ENCODE data around the gene CDC123. TPM values are rescaled to one million over a fixed set of nuclear protein-coding genes. Genes with fewer than 3 reads are reported as not detected.
"Not testable (repeated sequence)": the region's sequence is repeated elsewhere in the genome, so short reads cannot be mapped to it uniquely, and the experiment has no call there.

CDC123 gene
- total and polyA plus RNA-seq, 2 experiments from 2014 or later, result 53.0 to 147 TPM

DNA sequence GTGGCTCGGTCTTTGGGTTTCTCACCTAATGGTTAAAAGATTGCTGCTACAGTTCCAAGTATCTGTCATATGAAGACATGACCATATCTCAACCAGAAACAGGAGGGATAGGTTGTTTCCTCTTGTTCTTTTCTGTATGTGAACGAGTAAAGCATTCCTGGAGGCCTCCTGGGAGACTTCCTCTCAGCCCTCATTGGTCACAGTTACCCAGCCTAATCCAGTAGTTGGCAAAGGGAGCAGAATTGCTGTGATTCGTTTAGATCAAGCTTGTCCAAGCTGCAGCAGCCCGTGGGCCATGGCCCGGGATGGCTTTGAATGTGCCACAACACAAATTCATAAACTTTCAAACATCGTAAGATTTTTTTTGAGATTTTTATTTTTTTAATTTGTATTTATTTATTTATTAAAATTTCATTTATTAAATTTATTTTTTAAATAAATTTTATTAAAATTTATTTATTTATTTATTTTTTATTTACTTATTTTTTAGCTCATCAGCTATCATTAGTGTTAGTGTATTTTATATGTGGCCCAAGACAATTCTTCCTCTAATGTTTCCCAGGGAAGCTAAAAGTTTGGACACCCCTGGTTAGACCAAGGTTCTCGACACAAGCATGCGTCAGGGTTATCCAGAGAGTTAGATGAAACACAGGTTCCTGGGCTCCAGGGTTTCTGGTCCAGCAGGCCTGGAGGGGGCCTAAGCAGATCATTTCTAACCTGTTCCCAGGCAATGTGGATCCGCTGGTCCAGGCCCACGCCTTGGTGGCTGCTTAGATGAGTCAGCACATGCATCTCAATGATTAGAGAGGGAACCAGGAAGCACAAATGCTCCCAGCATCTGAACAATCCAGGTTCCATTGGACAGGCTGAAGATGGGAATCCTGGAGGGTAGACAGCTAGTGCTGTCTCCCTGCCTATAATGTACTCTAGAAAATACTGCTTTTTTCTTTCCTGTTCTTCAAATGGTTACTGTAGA is 25.6 kb downstream of the CDC123 start:
- H3K4me3 ChIP-seq, result no peak overlapping the region
- peaks cover 11% of the 10 kb centered on the region for H3K36me3 ChIP-seq
- H3K27me3 ChIP-seq, result no peaks in the 10 kb centered on the region
- peaks cover under 1% of the 10 kb centered on the region for H3K4me1 ChIP-seq (ENCODE audit: low read depth)
- H3K27ac ChIP-seq, result no peak overlapping the region
- H3K9me3 ChIP-seq (ENCODE audit: low read depth), result no peaks in the 10 kb centered on the region
- peak in 1 of 2 donors; percentile 21 for DNase-seq (ENCODE audit: low read depth in 1 of 2, low spot score in 1 of 2)
- TF ChIP-seq, protein P1, sequence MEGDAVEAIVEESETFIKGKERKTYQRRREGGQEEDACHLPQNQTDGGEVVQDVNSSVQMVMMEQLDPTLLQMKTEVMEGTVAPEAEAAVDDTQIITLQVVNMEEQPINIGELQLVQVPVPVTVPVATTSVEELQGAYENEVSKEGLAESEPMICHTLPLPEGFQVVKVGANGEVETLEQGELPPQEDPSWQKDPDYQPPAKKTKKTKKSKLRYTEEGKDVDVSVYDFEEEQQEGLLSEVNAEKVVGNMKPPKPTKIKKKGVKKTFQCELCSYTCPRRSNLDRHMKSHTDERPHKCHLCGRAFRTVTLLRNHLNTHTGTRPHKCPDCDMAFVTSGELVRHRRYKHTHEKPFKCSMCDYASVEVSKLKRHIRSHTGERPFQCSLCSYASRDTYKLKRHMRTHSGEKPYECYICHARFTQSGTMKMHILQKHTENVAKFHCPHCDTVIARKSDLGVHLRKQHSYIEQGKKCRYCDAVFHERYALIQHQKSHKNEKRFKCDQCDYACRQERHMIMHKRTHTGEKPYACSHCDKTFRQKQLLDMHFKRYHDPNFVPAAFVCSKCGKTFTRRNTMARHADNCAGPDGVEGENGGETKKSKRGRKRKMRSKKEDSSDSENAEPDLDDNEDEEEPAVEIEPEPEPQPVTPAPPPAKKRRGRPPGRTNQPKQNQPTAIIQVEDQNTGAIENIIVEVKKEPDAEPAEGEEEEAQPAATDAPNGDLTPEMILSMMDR (IDR thresholded peaks at IDR 0.05; ENCODE audit: low read depth, low read length), result no peak

DNA sequence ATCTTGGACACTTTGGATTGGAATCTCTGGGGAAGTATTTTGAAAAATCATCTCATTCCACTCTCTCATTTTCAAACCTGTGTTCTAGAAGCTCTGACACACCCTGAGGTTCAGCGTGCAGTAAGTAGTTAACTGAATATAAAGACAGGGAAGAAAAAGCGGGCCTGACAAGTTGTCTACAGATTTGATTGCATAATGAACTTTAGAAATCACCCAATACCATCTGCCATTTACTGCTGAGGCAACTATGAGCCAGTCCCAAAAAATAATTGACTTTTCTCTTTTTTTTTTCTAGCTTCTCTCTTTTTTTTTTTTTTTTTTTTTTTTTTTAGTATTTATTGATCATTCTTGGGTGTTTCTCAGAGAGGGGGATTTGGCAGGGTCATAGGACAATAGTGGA is 29.5 kb downstream of the CDC123 start:
- TF ChIP-seq, protein P1 (IDR thresholded peaks at IDR 0.05; ENCODE audit: low read depth, low read length), result no peak
- Histone ChIP-seq H3K4me3 (no peak overlapping the region), H3K27ac (no peak overlapping the region), H3K9me3 (ENCODE audit: low read depth) (no peaks in the 10 kb centered on the region), H3K36me3 (peaks cover 3% of the 10 kb centered on the region), H3K4me1 (ENCODE audit: low read depth) (no peaks in the 10 kb centered on the region), H3K27me3 (no peaks in the 10 kb centered on the region)
- DNase-seq (ENCODE audit: low read depth in 1 of 2, low spot score in 1 of 2), result no peak

DNA sequence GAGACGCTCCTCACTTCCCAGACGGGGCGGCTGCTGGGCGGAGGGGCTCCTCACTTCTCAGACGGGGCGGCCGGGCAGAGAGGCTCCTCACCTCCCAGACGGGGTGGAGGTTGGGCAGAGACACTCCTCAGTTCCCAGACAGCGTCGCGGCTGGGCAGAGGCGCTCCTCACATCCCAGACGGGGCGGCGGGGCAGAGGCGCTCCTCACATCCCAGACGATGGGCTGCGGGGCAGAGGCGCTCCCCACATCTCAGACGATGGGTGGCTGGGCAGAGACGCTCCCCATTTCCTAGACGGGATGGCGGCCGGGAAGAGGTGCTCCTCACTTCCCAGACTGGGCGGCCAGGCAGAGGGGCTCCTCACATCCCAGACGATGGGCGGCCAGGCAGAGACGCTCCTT is 30.4 kb downstream of the CDC123 start:
- H3K4me1 ChIP-seq (ENCODE audit: low read depth); DNase-seq (ENCODE audit: low read depth in 1 of 2, low spot score in 1 of 2); H3K9me3 ChIP-seq (ENCODE audit: low read depth); H3K4me3 ChIP-seq; H3K27me3 ChIP-seq; H3K27ac ChIP-seq; H3K36me3 ChIP-seq: not testable (repeated sequence)

- Histone ChIP-seq H3K36me3 (peaks cover 16% of the 10 kb centered on the region), H3K4me1 (ENCODE audit: low read depth) (no peaks in the 10 kb centered on the region)
These were observed 32.9 kb downstream of the CDC123 start for GRCh38 chr10:12228851-12229250.

GRCh38 chr10:12234687-12235086 is 38.7 kb downstream of the CDC123 start:
- H3K4me3 ChIP-seq; H3K9me3 ChIP-seq (ENCODE audit: low read depth); H3K27me3 ChIP-seq; DNase-seq (ENCODE audit: low read depth in 1 of 2, low spot score in 1 of 2): not testable (repeated sequence)
- Histone ChIP-seq H3K27ac (peak overlapping the region; percentile 94), H3K4me1 (ENCODE audit: low read depth) (peaks cover 11% of the 10 kb centered on the region), H3K36me3 (peaks cover 40% of the 10 kb centered on the region)

More at GRCh38 chr10:12228851-12229250, 32.9 kb downstream of the CDC123 start:
- Histone ChIP-seq H3K27me3 (no peaks in the 10 kb centered on the region), H3K4me3 (no peak overlapping the region), H3K9me3 (ENCODE audit: low read depth) (no peaks in the 10 kb centered on the region), H3K27ac (no peak overlapping the region)
- TF ChIP-seq, protein P1 (IDR thresholded peaks at IDR 0.05; ENCODE audit: low read depth, low read length), result no peak
- no peak for DNase-seq (ENCODE audit: low read depth in 1 of 2, low spot score in 1 of 2)

GRCh38 chr10:12235116-12235694 is 39.2 kb downstream of the CDC123 start:
- Histone ChIP-seq H3K9me3 (ENCODE audit: low read depth) (no peaks in the 10 kb centered on the region), H3K27me3 (no peaks in the 10 kb centered on the region), H3K4me3 (no peak overlapping the region), H3K27ac (peak overlapping the region; percentile 94), H3K36me3 (peaks cover 39% of the 10 kb centered on the region), H3K4me1 (ENCODE audit: low read depth) (peaks cover 11% of the 10 kb centered on the region)
- peak in 1 of 2 donors; percentile 54 for DNase-seq (ENCODE audit: low read depth in 1 of 2, low spot score in 1 of 2)
- TF ChIP-seq, protein P1 (IDR thresholded peaks at IDR 0.05; ENCODE audit: low read depth, low read length), result no peak

Measured in cardiac muscle cell (in vitro differentiated cells and primary cell).